Liver (tissue), 3 donors: ENCODE results near the gene PRIM2.
"Not testable (repeated sequence)": the region's sequence is repeated elsewhere in the genome, so short reads cannot be mapped to it uniquely, and the experiment has no call there.

Experiments
- CTCF ChIP-seq: fragments of 150-350 bp; IDR thresholded peaks from 2 replicates; pipeline ENCODE4 v1.5.1; 2017; ENCODE audit warnings: improper control_type of control experiment, low read depth, low read length; ENCODE audit not compliant: missing input control
- EGR1 ChIP-seq, 2 donors: IDR thresholded peaks; 2 replicates each; pipeline ENCODE4 v1.6.1; 2016 to 2018; ENCODE audit warnings: antibody characterized with exemption in 2 of 2, low read depth in 2 of 2
- FOXA2 ChIP-seq: IDR thresholded peaks from 2 replicates; pipeline ENCODE4 v1.6.1; 2016; ENCODE audit warnings: antibody characterized with exemption
- GABPA ChIP-seq, 2 donors: IDR thresholded peaks in 1 of 2; conservative IDR thresholded peaks in 1 of 2; 2 replicates each; pipeline ENCODE4 v1.6.1; 2016; ENCODE audit warnings: antibody characterized with exemption in 2 of 2, mild to moderate bottlenecking in 1 of 2, moderate library complexity in 1 of 2
- JUND ChIP-seq, 2 donors: IDR thresholded peaks; 2 replicates each; pipeline ENCODE4 v1.6.1; 2016; ENCODE audit warnings: antibody characterized with exemption in 2 of 2
- MAX ChIP-seq: IDR thresholded peaks from 2 replicates; pipeline ENCODE4 v1.6.1; 2016; ENCODE audit warnings: antibody characterized with exemption
- RAD21 ChIP-seq, 2 donors: IDR thresholded peaks; 2 replicates each; pipeline ENCODE4 v1.6.1; 2016; ENCODE audit warnings: antibody characterized with exemption in 2 of 2, mild to moderate bottlenecking in 2 of 2
- REST ChIP-seq: IDR thresholded peaks from 2 replicates; pipeline ENCODE4 v1.6.1; 2016; ENCODE audit warnings: antibody characterized with exemption, mild to moderate bottlenecking
- SP1 ChIP-seq: IDR thresholded peaks from 2 replicates; pipeline ENCODE4 v1.6.1; 2018; ENCODE audit warnings: antibody characterized with exemption, mild to moderate bottlenecking
- TAF1 ChIP-seq: conservative IDR thresholded peaks from 2 replicates; pipeline ENCODE4 v1.6.1; 2016; ENCODE audit warnings: antibody characterized with exemption, mild to moderate bottlenecking
- YY1 ChIP-seq: IDR thresholded peaks from 2 replicates; pipeline ENCODE4 v1.6.1; 2016; ENCODE audit warnings: antibody characterized with exemption, mild to moderate bottlenecking
- ZBTB33 ChIP-seq: IDR thresholded peaks from 2 replicates; pipeline ENCODE4 v1.6.1; 2016; ENCODE audit warnings: antibody characterized with exemption
- donor health status: healthy.
- donor health status: healthy.

- TF ChIP-seq ZBTB33; JUND (IDR thresholded peaks at IDR 0.05); CTCF; SP1; TAF1; RAD21 (IDR thresholded peaks at IDR 0.05); FOXA2; MAX; REST; EGR1 (IDR thresholded peaks at IDR 0.05; ENCODE audit: low read depth in 2 of 2); GABPA (IDR thresholded peaks at IDR 0.05 in 1 of 2, conservative IDR thresholded peaks at IDR 0.05 in 1 of 2); YY1: not testable (repeated sequence)
Observed at GRCh38 chr6:57274113-57274824, 43.2 kb upstream of the PRIM2 start.
